H9 (cell line): ENCODE data around the gene GPR143. TPM values are rescaled to one million over a fixed set of nuclear protein-coding genes. Genes with fewer than 3 reads are reported as not detected.

Source experiments
- DNase-seq: peaks from one replicate; pipeline ENCODE4 v3.0.0-alpha.2; 2017
- H2AFZ ChIP-seq: one replicate; pipeline ENCODE4 v1.6.1; 2013; ENCODE audit warnings: mild to moderate bottlenecking, low read length, control low read depth, moderate library complexity
- H2AK5ac ChIP-seq: 2 replicates; pipeline ENCODE4 v1.6.1; 2013; ENCODE audit warnings: low read length, control low read depth, mixed read lengths; ENCODE audit not compliant: insufficient read length
- H2BK120ac ChIP-seq: one replicate; pipeline ENCODE4 v1.6.1; 2013; ENCODE audit warnings: low read depth, mild to moderate bottlenecking, low read length, control low read depth, inconsistent platforms; ENCODE audit not compliant: poor library complexity, severe bottlenecking
- H2BK12ac ChIP-seq: 2 replicates; pipeline ENCODE4 v1.6.1; 2013; ENCODE audit warnings: low read length, control low read depth, mixed read lengths, low read depth; ENCODE audit not compliant: insufficient read length
- H2BK15ac ChIP-seq: 2 replicates; pipeline ENCODE4 v1.6.1; 2013; ENCODE audit warnings: low read depth, low read length, control low read depth
- H2BK20ac ChIP-seq: one replicate; pipeline ENCODE4 v1.6.1; 2013; ENCODE audit warnings: low read depth, mild to moderate bottlenecking, low read length, control low read depth, inconsistent platforms; ENCODE audit not compliant: poor library complexity, severe bottlenecking
- H2BK5ac ChIP-seq: 2 replicates; pipeline ENCODE4 v1.6.1; 2013; ENCODE audit warnings: low read length, control low read depth, mixed read lengths; ENCODE audit not compliant: insufficient read length
- H3K14ac ChIP-seq: 2 replicates; pipeline ENCODE4 v1.6.1; 2013; ENCODE audit warnings: low read length, control low read depth; ENCODE audit not compliant: insufficient read depth
- H3K18ac ChIP-seq: 2 replicates; pipeline ENCODE4 v1.6.1; 2013; ENCODE audit warnings: low read depth, mild to moderate bottlenecking, mixed read lengths, low read length, control low read depth; ENCODE audit not compliant: insufficient read length
- H3K23ac ChIP-seq: 2 replicates; pipeline ENCODE4 v1.6.1; 2013; ENCODE audit warnings: low read length, control low read depth, mixed read lengths, low read depth; ENCODE audit not compliant: insufficient read length
- H3K23me2 ChIP-seq: 2 replicates; pipeline ENCODE4 v1.6.1; 2013; ENCODE audit warnings: low read depth, mild to moderate bottlenecking, mixed read lengths, low read length, control low read depth; ENCODE audit not compliant: insufficient read length, poor library complexity, severe bottlenecking
- H3K27ac ChIP-seq: 2 replicates; pipeline ENCODE4 v1.5.1; 2013; ENCODE audit warnings: low read length, control low read depth, mixed read lengths, low read depth; ENCODE audit not compliant: insufficient read length
- H3K27me3 ChIP-seq: 2 replicates; pipeline ENCODE4 v1.6.1; 2013; ENCODE audit warnings: low read length, control low read depth, inconsistent platforms; ENCODE audit not compliant: insufficient read depth
- H3K4ac ChIP-seq: 2 replicates; pipeline ENCODE4 v1.6.1; 2013; ENCODE audit warnings: low read depth, mild to moderate bottlenecking, control low read depth, inconsistent platforms, low read length, moderate library complexity
- H3K4me1 ChIP-seq: 2 replicates; pipeline ENCODE4 v1.6.1; 2013; ENCODE audit warnings: low read length, control low read depth, inconsistent platforms; ENCODE audit not compliant: insufficient read depth
- H3K4me2 ChIP-seq: 2 replicates; pipeline ENCODE4 v1.6.1; 2013; ENCODE audit warnings: low read length, control low read depth, mixed read lengths; ENCODE audit not compliant: insufficient read length, insufficient read depth
- H3K56ac ChIP-seq: 2 replicates; pipeline ENCODE4 v1.6.1; 2013; ENCODE audit warnings: low read depth, mild to moderate bottlenecking, mixed read lengths, low read length, control low read depth; ENCODE audit not compliant: insufficient read length
- H3K79me1 ChIP-seq: 2 replicates; pipeline ENCODE4 v1.6.1; 2013; ENCODE audit warnings: low read depth, mild to moderate bottlenecking, moderate library complexity, low read length, control low read depth, inconsistent platforms; ENCODE audit not compliant: insufficient read depth, poor library complexity, severe bottlenecking
- H3K79me2 ChIP-seq: 2 replicates; pipeline ENCODE4 v1.6.1; 2013; ENCODE audit warnings: low read length, control low read depth, inconsistent platforms; ENCODE audit not compliant: insufficient read depth
- H3K9ac ChIP-seq: 2 replicates; pipeline ENCODE4 v1.6.1; 2013; ENCODE audit warnings: low read length, control low read depth, mixed read lengths; ENCODE audit not compliant: insufficient read length; ENCODE audit errors: extremely low read depth
- H3K9me3 ChIP-seq: one replicate; pipeline ENCODE4 v1.6.1; 2013; ENCODE audit warnings: low read depth, low read length, inconsistent platforms; ENCODE audit not compliant: control insufficient read depth
- H3T11ph ChIP-seq: one replicate; pipeline ENCODE4 v1.6.1; 2013; ENCODE audit warnings: mild to moderate bottlenecking, low read length, control low read depth, inconsistent platforms
- H4K20me1 ChIP-seq: one replicate; pipeline ENCODE4 v1.6.1; 2013; ENCODE audit not compliant: control insufficient read depth, insufficient read length, insufficient read depth
- H4K5ac ChIP-seq: 2 replicates; pipeline ENCODE4 v1.6.1; 2013; ENCODE audit warnings: low read depth, mild to moderate bottlenecking, mixed read lengths, low read length, control low read depth; ENCODE audit not compliant: insufficient read length
- H4K8ac ChIP-seq: replicated peaks from 2 replicates; pipeline ENCODE4 v1.6.1; 2013; ENCODE audit warnings: low read length, control low read depth, mixed read lengths, low read depth; ENCODE audit not compliant: insufficient read length
- H4K91ac ChIP-seq: 2 replicates; pipeline ENCODE4 v1.6.1; 2013; ENCODE audit warnings: low read depth, mild to moderate bottlenecking, moderate library complexity, mixed read lengths, low read length, control low read depth; ENCODE audit not compliant: insufficient read length
- H3K27ac Mint-ChIP-seq, 3 experiments: 2 replicates in 2 of 3; 3 replicates in 1 of 3; pipeline ENCODE4 v1.8.0; 2020 to 2021; ENCODE audit warnings: mixed read lengths in 3 of 3, mild to moderate bottlenecking in 1 of 3, moderate library complexity in 1 of 3
- H3K27me3 Mint-ChIP-seq: 2 replicates; pipeline ENCODE4 v1.8.0; 2021; ENCODE audit warnings: low read depth, mild to moderate bottlenecking, moderate library complexity, mixed read lengths
- H3K36me3 Mint-ChIP-seq, 3 experiments: 2 replicates in 2 of 3; 3 replicates in 1 of 3; pipeline ENCODE4 v1.8.0; 2020 to 2021; ENCODE audit warnings: low read depth in 3 of 3, mixed read lengths in 3 of 3; ENCODE audit not compliant: insufficient read depth in 1 of 3
- H3K4me1 Mint-ChIP-seq, 2 experiments: 2 replicates each; pipeline ENCODE4 v1.8.0; 2020; ENCODE audit warnings: mixed read lengths in 2 of 2
- H3K4me3 Mint-ChIP-seq, 2 experiments: 2 replicates in 1 of 2; 3 replicates in 1 of 2; pipeline ENCODE4 v1.8.0; 2020 to 2021; ENCODE audit warnings: mild to moderate bottlenecking in 2 of 2, mixed read lengths in 2 of 2, moderate library complexity in 1 of 2
- H3K9me3 Mint-ChIP-seq, 2 experiments: 2 replicates in 1 of 2; 3 replicates in 1 of 2; pipeline ENCODE4 v1.8.0; 2020; ENCODE audit warnings: mild to moderate bottlenecking in 2 of 2, mixed read lengths in 2 of 2, moderate library complexity in 1 of 2
- CTCF ChIP-seq: fragments of 200-600 bp; sonication (generic); conservative IDR thresholded peaks from 3 replicates; pipeline ENCODE4 v1.8.0; 2021; ENCODE audit warnings: antibody characterized with exemption, mild to moderate bottlenecking
- WGBS: extraction: QIAGEN DNeasy Blood & Tissue Kit; methylation state at CpG from one replicate; pipeline ENCODE4 v1.1.7; 2013; ENCODE audit warnings: missing lambda C conversion rate, low lambda C conversion rate, mixed read lengths; ENCODE audit not compliant: insufficient read length; ENCODE audit errors: extremely low coverage; 5-methylcytosine and 5-hydroxymethylcytosine counted together
- total RNA-seq: library from RNA; stranded (reverse); gene quantifications from 2 replicates; pipeline ENCODE4 v1.2.1, GENCODE V29; 2021

Gene GPR143
- total RNA-seq, 1 experiment from 2014 or later: 7.1 TPM

GRCh38 chrX:9688833-9689232, 76.8 kb downstream of the GPR143 start:
- no peak overlapping the region for H3T11ph ChIP-seq
- Mint-ChIP-seq H3K9me3 (peaks cover 0 to 56% of the 10 kb centered on the region in 2 experiments; a peak in 3 of 5 replicates), H3K27ac (no peak overlapping the region), H3K4me1 (no peaks in the 10 kb centered on the region), H3K36me3 (peaks cover 39 to 73% (median 65%) of the 10 kb centered on the region in 3 experiments), H3K27me3 (peaks cover 5% of the 10 kb centered on the region; the same call in 1 of the 2 replicates), H3K4me3 (no peak overlapping the region)
- no peak overlapping the region for H3K9ac ChIP-seq
- no peak overlapping the region for H3K4ac ChIP-seq
- no peak overlapping the region for H2BK120ac ChIP-seq
- H2AK5ac ChIP-seq: no peak overlapping the region
- H3K18ac ChIP-seq: no peak overlapping the region
- no peak overlapping the region for H2BK5ac ChIP-seq
- no CpG with 5 or more reads among the region's 24 CpGs for WGBS
- no peak for DNase-seq
- no peak for TF ChIP-seq CTCF
- no peaks in the 10 kb centered on the region for H3K4me1 ChIP-seq
- no peak overlapping the region for H3K14ac ChIP-seq
- no peak overlapping the region for H2BK20ac ChIP-seq
- H4K91ac ChIP-seq: no peak overlapping the region
- no peak overlapping the region for H3K23ac ChIP-seq
- no peaks in the 10 kb centered on the region for H3K23me2 ChIP-seq
- no peak overlapping the region for H4K8ac ChIP-seq
- no peaks in the 10 kb centered on the region for H4K20me1 ChIP-seq
- H3K4me2 ChIP-seq: no peak overlapping the region
- H2BK12ac ChIP-seq: no peak overlapping the region
- no peak overlapping the region for H2AFZ ChIP-seq
- H3K79me1 ChIP-seq: no peaks in the 10 kb centered on the region
- no peak overlapping the region for H4K5ac ChIP-seq
- H3K27me3 ChIP-seq: no peaks in the 10 kb centered on the region
- H3K79me2 ChIP-seq: no peaks in the 10 kb centered on the region
- H3K27ac ChIP-seq: no peak overlapping the region
- H3K56ac ChIP-seq: no peak overlapping the region
- no peaks in the 10 kb centered on the region for H3K9me3 ChIP-seq
- H2BK15ac ChIP-seq: no peak overlapping the region
